ENCODE measurements around the gene HYDIN. TPM values are rescaled to one million over a fixed set of nuclear protein-coding genes. Genes with fewer than 3 reads are reported as not detected.

HYDIN gene
- 0.52 and 0.67 TPM in 2 replicates for total RNA-seq
- 0.04 and 1.1 TPM in 2 replicates for polyA plus RNA-seq

GRCh38 chr16:71230122-71230845 is at the start of gene HYDIN:
Gene HYDIN (minus strand): TSS chr16:71230722. CDS start chr16:71186895, 43,827 bp downstream.
- 11% methylated on average over 31 of the region's 38 CpGs for WGBS (ENCODE audit: low lambda C conversion rate, missing lambda C conversion rate)
- peaks cover 7% of the 10 kb centered on the region for H3K9me3 ChIP-seq (ENCODE audit: low read depth)
- peak; percentile 92 for DNase-seq (ENCODE audit: low spot score)
- TF ChIP-seq EZH2phosphoT487 (IDR thresholded peaks at IDR 0.05; ENCODE audit: low read depth, severe bottlenecking, unreplicated experiment) (no peak), CTCF (IDR thresholded peaks at IDR 0.05; ENCODE audit: poor library complexity) (no peak)
- no peaks in the 10 kb centered on the region for H3K79me2 ChIP-seq
- H3K36me3 ChIP-seq (replicated peaks; ENCODE audit: insufficient read depth, low read depth) = no peaks in the 10 kb centered on the region
- no peaks in the 10 kb centered on the region for H3K4me1 ChIP-seq (ENCODE audit: insufficient read depth)
- no peaks in the 10 kb centered on the region for H4K20me1 ChIP-seq (ENCODE audit: insufficient read depth, poor library complexity, severe bottlenecking)
- peak within 1 kb of the TSS; percentile 82 for H3K4me2 ChIP-seq
- H3K27ac ChIP-seq = no peak within 1 kb of the TSS
- no peaks in the 10 kb centered on the region for H3K27me3 ChIP-seq
- peak within 1 kb of the TSS; percentile 10 for H3K4me3 ChIP-seq
- peak within 1 kb of the TSS; percentile 26 for H2AFZ ChIP-seq
- no peaks in the 10 kb centered on the region for H3K9me2 ChIP-seq (replicated peaks; ENCODE audit: insufficient read depth)

GRCh38 chr16:71276589-71277334 is 46.2 kb upstream of the HYDIN start:
- H3K9me3 ChIP-seq (ENCODE audit: low read depth) = no peaks in the 10 kb centered on the region
- no peaks in the 10 kb centered on the region for H3K79me2 ChIP-seq
- DNase-seq (ENCODE audit: low spot score) = no peak
- H3K27me3 ChIP-seq = no peaks in the 10 kb centered on the region
- H3K36me3 ChIP-seq (replicated peaks; ENCODE audit: insufficient read depth, low read depth) = no peaks in the 10 kb centered on the region
- no peaks in the 10 kb centered on the region for H3K4me1 ChIP-seq (ENCODE audit: insufficient read depth)
- H4K20me1 ChIP-seq (ENCODE audit: insufficient read depth, poor library complexity, severe bottlenecking) = no peaks in the 10 kb centered on the region
- no peak overlapping the region for H3K4me2 ChIP-seq
- H3K27ac ChIP-seq = no peak overlapping the region
- no peaks in the 10 kb centered on the region for H3K9me2 ChIP-seq (replicated peaks; ENCODE audit: insufficient read depth)
- H2AFZ ChIP-seq = no peak overlapping the region
- no peak for TF ChIP-seq EZH2phosphoT487 (IDR thresholded peaks at IDR 0.05; ENCODE audit: low read depth, severe bottlenecking, unreplicated experiment)
- no peak for TF ChIP-seq EZH2 (IDR thresholded peaks at IDR 0.05; ENCODE audit: borderline replicate concordance)
- TF ChIP-seq CTCF (IDR thresholded peaks at IDR 0.05; ENCODE audit: poor library complexity) = no peak
- no peak overlapping the region for H3K4me3 ChIP-seq
- 92% methylated on average over 4 of the region's 4 CpGs for WGBS (ENCODE audit: low lambda C conversion rate, missing lambda C conversion rate)

- DNase-seq (ENCODE audit: low spot score) = no peak
- Histone ChIP-seq H3K27me3 (no peaks in the 10 kb centered on the region), H3K27ac (no peak overlapping the region), H3K36me3 (replicated peaks; ENCODE audit: insufficient read depth, low read depth) (no peaks in the 10 kb centered on the region), H3K4me3 (no peak overlapping the region), H3K4me1 (ENCODE audit: insufficient read depth) (no peaks in the 10 kb centered on the region), H2AFZ (no peak overlapping the region), H3K9me2 (replicated peaks; ENCODE audit: insufficient read depth) (no peaks in the 10 kb centered on the region), H4K20me1 (ENCODE audit: insufficient read depth, poor library complexity, severe bottlenecking) (no peaks in the 10 kb centered on the region), H3K9me3 (ENCODE audit: low read depth) (no peaks in the 10 kb centered on the region), H3K4me2 (no peak overlapping the region), H3K79me2 (no peaks in the 10 kb centered on the region)
- whole genome bisulfite sequencing (ENCODE audit: low lambda C conversion rate, missing lambda C conversion rate) = 97% methylated on average over 1 of the region's 1 CpG
- TF ChIP-seq CTCF (IDR thresholded peaks at IDR 0.05; ENCODE audit: poor library complexity) (no peak), EZH2phosphoT487 (IDR thresholded peaks at IDR 0.05; ENCODE audit: low read depth, severe bottlenecking, unreplicated experiment) (no peak), EZH2 (IDR thresholded peaks at IDR 0.05; ENCODE audit: borderline replicate concordance) (no peak)
Observed at GRCh38 chr16:71273384-71273783, 42.9 kb upstream of the HYDIN start.
